GM19452 (cell line): Measurements from ENCODE around the gene TP53INP2.
"Not testable (repeated sequence)": the region's sequence is repeated elsewhere in the genome, so short reads cannot be mapped to it uniquely, and the experiment has no call there.

ENCODE experiments used
- ATAC-seq: cut with Tn5 transposase; IDR thresholded peaks from one replicate; pipeline ENCODE4 v1.9.1; 2021; ENCODE audit not compliant: unreplicated experiment

TP53INP2 gene

GRCh38 chr20:34704177-34705007, at the start of gene TP53INP2:
Gene TP53INP2, plus strand, starts transcription at chr20:34704344. Its CDS starts 4,396 bp downstream, at chr20:34708740.
- peak; percentile 57 for ATAC-seq

- not testable (repeated sequence) for ATAC-seq
Measured at GRCh38 chr20:34658654-34659053, 45.5 kb upstream of the TP53INP2 start.

- not testable (repeated sequence) for ATAC-seq
Measured at GRCh38 chr20:34661811-34662210, 42.3 kb upstream of the TP53INP2 start.

GRCh38 chr20:34663213-34663943, 40.8 kb upstream of the TP53INP2 start:
- no peak for ATAC-seq

GRCh38 chr20:34664751-34665150, 39.4 kb upstream of the TP53INP2 start:
- ATAC-seq = not testable (repeated sequence)

- no peak for ATAC-seq
Measured at GRCh38 chr20:34669094-34669493, 35.0 kb upstream of the TP53INP2 start.

GRCh38 chr20:34673412-34673811, 30.7 kb upstream of the TP53INP2 start:
- no peak for ATAC-seq

GRCh38 chr20:34675561-34675960, 28.6 kb upstream of the TP53INP2 start:
- no peak for ATAC-seq

- no peak for ATAC-seq
Measured at GRCh38 chr20:34675993-34676641, 28.0 kb upstream of the TP53INP2 start.

GRCh38 chr20:34676642-34677373, 27.3 kb upstream of the TP53INP2 start, which contains the start of gene PIGU:
Gene PIGU, minus strand, starts transcription at chr20:34677092. Its CDS starts 7 bp downstream, at chr20:34677085.
- peak; percentile 95 for ATAC-seq

- ATAC-seq = no peak
Measured at GRCh38 chr20:34680586-34681175, 23.5 kb upstream of the TP53INP2 start.

- ATAC-seq = no peak
Measured at GRCh38 chr20:34683667-34684066, 20.5 kb upstream of the TP53INP2 start.

- no peak for ATAC-seq
Measured at GRCh38 chr20:34689486-34689885, 14.7 kb upstream of the TP53INP2 start.

GRCh38 chr20:34691838-34692237, 12.3 kb upstream of the TP53INP2 start:
- ATAC-seq = no peak

- no peak for ATAC-seq
Measured at GRCh38 chr20:34693414-34693813, 10.7 kb upstream of the TP53INP2 start.

- no peak for ATAC-seq
Measured at GRCh38 chr20:34701405-34702085, 2.6 kb upstream of the TP53INP2 start.

- no peak for ATAC-seq
Measured at GRCh38 chr20:34703061-34703423, 1.1 kb upstream of the TP53INP2 start.

GRCh38 chr20:34703424-34704176, 544 bp upstream of the TP53INP2 start:
- no peak for ATAC-seq

- ATAC-seq = no peak
Measured at GRCh38 chr20:34705008-34705396, 858 bp downstream of the TP53INP2 start.
